ENCODE measurements around the gene SDK2. TPM values are rescaled to one million over a fixed set of nuclear protein-coding genes. Genes with fewer than 3 reads are reported as not detected.

The SDK2 gene
- total RNA-seq, 1 donor from 2014 or later, result 11.2 TPM

GRCh38 chr17:73393962-73394361 lies 250.3 kb downstream of the SDK2 start:
- Mint-ChIP-seq H3K27ac (ENCODE audit: unreplicated experiment) (no peak overlapping the region), H3K4me1 (ENCODE audit: low read depth, unreplicated experiment) (peaks cover 2% of the 10 kb centered on the region), H3K27me3 (ENCODE audit: low read depth, unreplicated experiment) (peaks cover 15% of the 10 kb centered on the region), H3K36me3 (ENCODE audit: low read depth, unreplicated experiment) (peaks cover 16% of the 10 kb centered on the region), H3K9me3 (ENCODE audit: unreplicated experiment) (no peaks in the 10 kb centered on the region), H3K4me3 (ENCODE audit: unreplicated experiment) (no peak overlapping the region)
- H2AFZ ChIP-seq (ENCODE audit: low read depth, low read length), result no peak overlapping the region
- H3K9ac ChIP-seq (ENCODE audit: low read length), result no peak overlapping the region
- H3K4me2 ChIP-seq (ENCODE audit: low read length), result no peak overlapping the region
- H3K9me3 ChIP-seq (ENCODE audit: insufficient read depth, low read depth, low read length), result no peaks in the 10 kb centered on the region
- H4K20me1 ChIP-seq (ENCODE audit: insufficient read depth, low read length), result no peaks in the 10 kb centered on the region
- DNase-seq (ENCODE audit: low read depth) (no peak), FAIRE-seq (no peak)
- TF ChIP-seq, protein P1, sequence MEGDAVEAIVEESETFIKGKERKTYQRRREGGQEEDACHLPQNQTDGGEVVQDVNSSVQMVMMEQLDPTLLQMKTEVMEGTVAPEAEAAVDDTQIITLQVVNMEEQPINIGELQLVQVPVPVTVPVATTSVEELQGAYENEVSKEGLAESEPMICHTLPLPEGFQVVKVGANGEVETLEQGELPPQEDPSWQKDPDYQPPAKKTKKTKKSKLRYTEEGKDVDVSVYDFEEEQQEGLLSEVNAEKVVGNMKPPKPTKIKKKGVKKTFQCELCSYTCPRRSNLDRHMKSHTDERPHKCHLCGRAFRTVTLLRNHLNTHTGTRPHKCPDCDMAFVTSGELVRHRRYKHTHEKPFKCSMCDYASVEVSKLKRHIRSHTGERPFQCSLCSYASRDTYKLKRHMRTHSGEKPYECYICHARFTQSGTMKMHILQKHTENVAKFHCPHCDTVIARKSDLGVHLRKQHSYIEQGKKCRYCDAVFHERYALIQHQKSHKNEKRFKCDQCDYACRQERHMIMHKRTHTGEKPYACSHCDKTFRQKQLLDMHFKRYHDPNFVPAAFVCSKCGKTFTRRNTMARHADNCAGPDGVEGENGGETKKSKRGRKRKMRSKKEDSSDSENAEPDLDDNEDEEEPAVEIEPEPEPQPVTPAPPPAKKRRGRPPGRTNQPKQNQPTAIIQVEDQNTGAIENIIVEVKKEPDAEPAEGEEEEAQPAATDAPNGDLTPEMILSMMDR (IDR thresholded peaks at IDR 0.05; ENCODE audit: insufficient read depth, low read depth, low read length), result no peak
- TF ChIP-seq EZH2 (IDR thresholded peaks at IDR 0.05; ENCODE audit: insufficient read depth, low read length), result no peak
- H3K27ac ChIP-seq (ENCODE audit: low read depth, low read length), result no peak overlapping the region
- H3K4me1 ChIP-seq (ENCODE audit: insufficient read depth, low read length), result peaks cover 7% of the 10 kb centered on the region
- no peaks in the 10 kb centered on the region for H3K79me2 ChIP-seq (ENCODE audit: insufficient read depth, low read length)
- H3K27me3 ChIP-seq (ENCODE audit: insufficient read depth, low read length), result peaks cover 4% of the 10 kb centered on the region
- H3K36me3 ChIP-seq (ENCODE audit: insufficient read depth, low read length), result no peaks in the 10 kb centered on the region
- no peak overlapping the region for H3K4me3 ChIP-seq (ENCODE audit: insufficient read depth, low read depth, low read length)

DNA sequence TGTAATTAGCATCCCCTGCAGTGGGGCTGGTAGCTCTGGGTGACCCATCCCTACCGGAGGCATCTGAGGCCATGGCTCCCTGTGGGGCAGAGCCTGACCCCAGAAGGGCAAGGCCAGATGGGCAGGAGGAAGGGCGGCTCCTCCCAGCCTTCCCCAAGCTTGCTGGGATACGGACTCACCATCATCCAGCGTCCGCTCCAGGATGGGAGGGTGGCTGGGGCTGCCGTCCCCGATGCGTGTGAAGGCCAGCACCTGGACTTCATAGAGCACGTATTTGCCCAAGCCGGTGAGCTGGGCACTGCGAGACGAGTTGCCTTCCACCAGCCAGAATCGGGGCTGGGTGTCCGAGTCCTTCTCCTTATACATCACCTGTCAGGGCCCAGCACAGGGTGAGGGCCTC lies 250.9 kb downstream of the SDK2 start:
- peaks cover 16% of the 10 kb centered on the region for H3K27me3 Mint-ChIP-seq (ENCODE audit: low read depth, unreplicated experiment)
- no peaks in the 10 kb centered on the region for H3K9me3 Mint-ChIP-seq (ENCODE audit: unreplicated experiment)
- H3K4me2 ChIP-seq (ENCODE audit: low read length), result no peak overlapping the region
- H3K27ac ChIP-seq (ENCODE audit: low read depth, low read length), result no peak overlapping the region
- H3K27me3 ChIP-seq (ENCODE audit: insufficient read depth, low read length), result no peaks in the 10 kb centered on the region
- TF ChIP-seq, protein P1 (IDR thresholded peaks at IDR 0.05; ENCODE audit: insufficient read depth, low read depth, low read length), result no peak
- no peak for TF ChIP-seq EZH2 (IDR thresholded peaks at IDR 0.05; ENCODE audit: insufficient read depth, low read length)
- no peak overlapping the region for H3K4me3 Mint-ChIP-seq (ENCODE audit: unreplicated experiment)
- peaks cover 7% of the 10 kb centered on the region for H3K4me1 ChIP-seq (ENCODE audit: insufficient read depth, low read length)
- H3K36me3 Mint-ChIP-seq (ENCODE audit: low read depth, unreplicated experiment), result peaks cover 14% of the 10 kb centered on the region
- H3K9ac ChIP-seq (ENCODE audit: low read length), result no peak overlapping the region
- H3K36me3 ChIP-seq (ENCODE audit: insufficient read depth, low read length), result no peaks in the 10 kb centered on the region
- H3K9me3 ChIP-seq (ENCODE audit: insufficient read depth, low read depth, low read length), result no peaks in the 10 kb centered on the region
- peaks cover 4% of the 10 kb centered on the region for H3K4me1 Mint-ChIP-seq (ENCODE audit: low read depth, unreplicated experiment)
- FAIRE-seq, result no peak
- DNase-seq (ENCODE audit: low read depth), result no peak
- no peak overlapping the region for H2AFZ ChIP-seq (ENCODE audit: low read depth, low read length)
- no peaks in the 10 kb centered on the region for H4K20me1 ChIP-seq (ENCODE audit: insufficient read depth, low read length)
- no peak overlapping the region for H3K4me3 ChIP-seq (ENCODE audit: insufficient read depth, low read depth, low read length)
- H3K27ac Mint-ChIP-seq (ENCODE audit: unreplicated experiment), result no peak overlapping the region
- H3K79me2 ChIP-seq (ENCODE audit: insufficient read depth, low read length), result no peaks in the 10 kb centered on the region

DNA sequence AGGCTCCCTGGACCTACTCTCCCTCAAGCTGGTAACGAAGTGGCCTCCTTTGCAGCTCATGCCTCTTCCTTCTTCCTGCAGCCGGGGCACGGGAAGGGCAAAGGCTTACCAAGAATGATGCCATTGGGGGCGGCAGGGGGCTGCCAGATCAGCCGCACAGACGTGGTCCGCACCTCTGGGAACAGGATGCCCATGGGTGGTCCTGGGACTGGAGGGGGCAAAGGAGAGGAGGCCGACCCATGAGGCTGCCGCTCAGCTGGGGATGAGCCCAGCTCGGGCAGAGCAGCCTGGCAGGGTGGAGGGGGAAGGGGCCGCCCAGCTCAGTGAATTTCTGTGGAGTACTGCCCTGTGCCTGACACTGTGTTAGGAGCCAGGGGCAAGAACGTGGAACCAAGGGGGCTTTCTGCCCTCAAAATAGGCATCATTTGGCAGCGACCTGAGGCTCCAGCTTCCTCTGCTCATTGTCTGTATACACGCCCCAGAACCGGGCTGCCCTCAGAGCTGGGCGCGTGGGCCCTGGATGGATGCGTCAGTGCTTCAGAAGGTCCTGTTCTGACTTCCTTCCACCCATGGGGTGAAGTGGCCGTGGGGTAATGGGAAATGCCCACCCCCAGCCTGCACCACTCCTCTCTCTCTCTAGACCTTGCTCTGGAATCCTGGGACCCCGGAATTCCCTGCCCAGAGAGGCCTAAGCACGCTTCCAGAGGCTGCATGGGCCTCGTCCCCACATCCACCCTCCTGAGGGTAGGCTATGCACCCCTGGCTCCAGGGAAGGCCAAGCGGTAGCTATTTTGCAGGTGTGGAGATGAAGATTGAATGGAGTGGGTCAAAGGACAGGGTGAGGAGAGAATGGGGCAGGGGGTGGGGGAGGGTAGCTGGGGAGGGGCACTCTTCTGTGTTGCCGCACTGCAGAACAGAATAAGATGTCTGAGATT lies 252.6 kb downstream of the SDK2 start:
- no peak overlapping the region for H3K27ac Mint-ChIP-seq (ENCODE audit: unreplicated experiment)
- Histone ChIP-seq H4K20me1 (ENCODE audit: insufficient read depth, low read length) (no peaks in the 10 kb centered on the region), H2AFZ (ENCODE audit: low read depth, low read length) (no peak overlapping the region), H3K36me3 (ENCODE audit: insufficient read depth, low read length) (no peaks in the 10 kb centered on the region), H3K4me2 (ENCODE audit: low read length) (no peak overlapping the region), H3K4me3 (ENCODE audit: insufficient read depth, low read depth, low read length) (no peak overlapping the region), H3K79me2 (ENCODE audit: insufficient read depth, low read length) (no peaks in the 10 kb centered on the region), H3K9ac (ENCODE audit: low read length) (no peak overlapping the region), H3K27ac (ENCODE audit: low read depth, low read length) (no peak overlapping the region), H3K4me1 (ENCODE audit: insufficient read depth, low read length) (no peaks in the 10 kb centered on the region), H3K27me3 (ENCODE audit: insufficient read depth, low read length) (no peaks in the 10 kb centered on the region), H3K9me3 (ENCODE audit: insufficient read depth, low read depth, low read length) (no peaks in the 10 kb centered on the region)
- H3K27me3 Mint-ChIP-seq (ENCODE audit: low read depth, unreplicated experiment), result peaks cover 16% of the 10 kb centered on the region
- peaks cover 8% of the 10 kb centered on the region for H3K36me3 Mint-ChIP-seq (ENCODE audit: low read depth, unreplicated experiment)
- TF ChIP-seq, protein P1 (IDR thresholded peaks at IDR 0.05; ENCODE audit: insufficient read depth, low read depth, low read length), result no peak
- no peak for TF ChIP-seq EZH2 (IDR thresholded peaks at IDR 0.05; ENCODE audit: insufficient read depth, low read length)
- FAIRE-seq (no peak), DNase-seq (ENCODE audit: low read depth) (no peak)
- H3K4me3 Mint-ChIP-seq (ENCODE audit: unreplicated experiment), result no peak overlapping the region
- H3K4me1 Mint-ChIP-seq (ENCODE audit: low read depth, unreplicated experiment), result peaks cover 2% of the 10 kb centered on the region
- no peaks in the 10 kb centered on the region for H3K9me3 Mint-ChIP-seq (ENCODE audit: unreplicated experiment)
